Cerebellar cortex (tissue), 1 donor: Measurements from ENCODE around the gene OR52E5.

ENCODE experiments used
- DNase-seq: peaks from one replicate; pipeline ENCODE4 v3.0.0-alpha.2; 2015; ENCODE audit warnings: low spot score

The OR52E5 gene

GRCh38 chr11:5892908-5893307 lies at the start of gene OR52E5:
TSS of gene OR52E5 (plus strand) at chr11:5893208. CDS start at chr11:5900777, 7,569 bp downstream.
- DNase-seq: no peak

- no peak for DNase-seq
Observed at GRCh38 chr11:5846701-5847100, 46.3 kb upstream of the OR52E5 start.

- DNase-seq: no peak
Observed at GRCh38 chr11:5847711-5848110, 45.3 kb upstream of the OR52E5 start.

GRCh38 chr11:5851002-5851401 lies 42.0 kb upstream of the OR52E5 start:
- no peak for DNase-seq

- DNase-seq: no peak
Observed at GRCh38 chr11:5857590-5857989, 35.4 kb upstream of the OR52E5 start, which contains the start of gene OR52E8. TSS of gene OR52E8 (minus strand) at chr11:5857690. CDS start at chr11:5857690, 0 bp downstream.

- no peak for DNase-seq
Observed at GRCh38 chr11:5865826-5866225, 27.2 kb upstream of the OR52E5 start.

- DNase-seq: no peak
Observed at GRCh38 chr11:5878564-5878963, 14.4 kb upstream of the OR52E5 start.

- DNase-seq: no peak
Observed at GRCh38 chr11:5880329-5880728, 12.7 kb upstream of the OR52E5 start, which contains the start of gene OR52E4. TSS of gene OR52E4 (plus strand) at chr11:5880629. CDS start at chr11:5884293, 3,664 bp downstream.

GRCh38 chr11:5881756-5882155 lies 11.3 kb upstream of the OR52E5 start:
- no peak for DNase-seq

- DNase-seq: no peak
Observed at GRCh38 chr11:5887172-5887571, 5.8 kb upstream of the OR52E5 start.

GRCh38 chr11:5887661-5888060 lies 5.3 kb upstream of the OR52E5 start:
- no peak for DNase-seq

GRCh38 chr11:5891216-5891800 lies 1.7 kb upstream of the OR52E5 start:
- DNase-seq: peak; percentile 28

GRCh38 chr11:5899534-5899933 lies 6.5 kb downstream of the OR52E5 start:
- DNase-seq: no peak

GRCh38 chr11:5910540-5910939 lies 17.5 kb downstream of the OR52E5 start:
- no peak for DNase-seq

- no peak for DNase-seq
Observed at GRCh38 chr11:5922749-5923426, 29.9 kb downstream of the OR52E5 start.

GRCh38 chr11:5923427-5923776 lies 30.4 kb downstream of the OR52E5 start:
- DNase-seq: no peak

GRCh38 chr11:5923794-5924193 lies 30.8 kb downstream of the OR52E5 start:
- DNase-seq: no peak

GRCh38 chr11:5928271-5928670 lies 35.3 kb downstream of the OR52E5 start:
- no peak for DNase-seq

GRCh38 chr11:5928811-5929210 lies 35.8 kb downstream of the OR52E5 start:
- no peak for DNase-seq

GRCh38 chr11:5929571-5930368 lies 36.8 kb downstream of the OR52E5 start:
- no peak for DNase-seq

- no peak for DNase-seq
Observed at GRCh38 chr11:5930614-5931013, 37.6 kb downstream of the OR52E5 start.

- no peak for DNase-seq
Observed at GRCh38 chr11:5931061-5931460, 38.1 kb downstream of the OR52E5 start.

GRCh38 chr11:5932671-5933070 lies 39.7 kb downstream of the OR52E5 start:
- no peak for DNase-seq
